ENCODE data around the gene C10orf143.

The C10orf143 gene

GRCh38 chr10:130014263-130015074, 96.2 kb downstream of the C10orf143 start:
- DNase-seq (ENCODE audit: low spot score), result no peak
